Transverse colon (tissue), 4 donors: ENCODE data around the gene MYPN. TPM values are rescaled to one million over a fixed set of nuclear protein-coding genes. Genes with fewer than 3 reads are reported as not detected.

Experiments
- DNase-seq: peaks from one replicate; pipeline ENCODE4 v3.0.0-alpha.2; 2019
- H3K27ac ChIP-seq, 4 donors: fragments of 200-600 bp; sonication (generic); 2 replicates each; pipeline ENCODE4 v1.5.1; 2016 to 2018; ENCODE audit warnings: inconsistent platforms in 4 of 4
- H3K27me3 ChIP-seq: fragments of 200-600 bp; sonication (generic); 2 replicates; pipeline ENCODE4 v1.5.1; 2017; ENCODE audit warnings: inconsistent platforms
- H3K36me3 ChIP-seq, 4 donors: fragments of 200-600 bp; sonication (generic); 2 replicates each; pipeline ENCODE4 v1.5.1; 2017 to 2019; ENCODE audit warnings: inconsistent platforms in 4 of 4
- H3K4me1 ChIP-seq, 4 donors: fragments of 200-600 bp; sonication (generic); 2 replicates each; pipeline ENCODE4 v1.5.1; 2017 to 2020; ENCODE audit warnings: inconsistent platforms in 4 of 4
- H3K4me3 ChIP-seq, 4 donors: fragments of 200-600 bp; sonication (generic); 1 replicate in 1 of 4; 2 replicates in 3 of 4; pipeline versions ENCODE4 v1.5.1 to v1.6.1; 2017 to 2019; ENCODE audit warnings: inconsistent platforms in 4 of 4
- H3K9me3 ChIP-seq, 2 donors: fragments of 200-600 bp; sonication (generic); 2 replicates each; pipeline ENCODE4 v1.5.1; 2017 to 2019; ENCODE audit warnings: inconsistent platforms in 2 of 2
- EP300 ChIP-seq: sonication (generic); formaldehyde crosslinking; IDR thresholded peaks from one replicate; pipeline ENCODE4 v1.6.1; 2017; ENCODE audit warnings: antibody characterized with exemption, low read depth
- POLR2A ChIP-seq: fragments of 450-650 bp; IDR thresholded peaks from one replicate; pipeline ENCODE4 v1.6.1; 2016; ENCODE audit warnings: antibody characterized with exemption, mild to moderate bottlenecking, moderate library complexity
- POLR2AphosphoS5 ChIP-seq, 3 donors: sonication (generic); formaldehyde crosslinking; IDR thresholded peaks; one replicate each; pipeline ENCODE4 v1.6.1; 2016; ENCODE audit warnings: antibody characterized with exemption in 3 of 3
- WGBS, 2 donors: methylation state at CpG; one replicate each; pipeline ENCODE4 v1.1.5; 2018; ENCODE audit warnings: low coverage in 1 of 2; 5-methylcytosine and 5-hydroxymethylcytosine counted together
- in situ Hi-C, 4 donors: fragments of 200-750 bp; cut with MboI; loops; one replicate each; pipeline versions ENCODE4 v1.15.0 to v1.15.1; 2017; ENCODE audit warnings: low sequenced_read_pairs in 3 of 4, low pct_ligation_motif_present in 1 of 4, low pct_unique_long_range_greater_than_20kb in 1 of 4
- intact Hi-C: fragments of 100-400 bp; cut with DNase I; formaldehyde crosslinking; loops from one replicate; pipeline ENCODE4 v1.15.1; 2023; ENCODE audit warnings: low total_unique reads
- total RNA-seq, 4 donors: library from RNA; depleted of rRNA; stranded (reverse); fragments of >200 nt; gene quantifications; one replicate each; pipeline ENCODE4 v1.1.0, GENCODE V29; 2016
- TF ChIP-seq, protein P1 (sequence below), 5 experiments: fragments of 200-600 bp in 3 of 5; fragments of 450-650 bp in 2 of 5; sonication (generic) in 3 of 5; IDR thresholded peaks; 1 replicate in 2 of 5; 2 replicates in 3 of 5; pipeline ENCODE4 v1.5.1; 2016 to 2017; ENCODE audit warnings: antibody characterized with exemption in 5 of 5, inconsistent platforms in 3 of 5, mild to moderate bottlenecking in 2 of 5, moderate library complexity in 1 of 5

MYPN gene
- total RNA-seq, 4 donors from 2014 or later = 0.27 to 1.5 (median 0.79) TPM; not detected in 1

DNA sequence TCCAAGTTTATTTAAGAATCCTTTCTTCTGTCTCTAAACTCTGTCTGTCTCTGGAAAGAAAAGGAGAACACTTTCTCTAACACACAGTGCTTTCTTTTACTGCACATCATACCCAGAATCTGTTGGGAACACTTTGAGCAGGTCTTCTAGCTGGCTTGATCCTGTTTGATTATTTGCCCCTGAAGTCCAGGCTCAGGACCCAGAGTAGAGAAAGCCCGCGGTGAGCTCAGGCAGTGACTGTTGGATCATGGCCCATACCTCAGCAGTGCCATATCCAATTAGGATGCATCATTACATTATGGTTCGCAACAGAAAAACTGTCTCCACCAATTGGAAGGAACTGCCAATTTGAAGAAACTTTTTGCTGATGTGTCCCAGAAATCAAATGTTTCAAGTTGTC lies 71.2 kb downstream of the MYPN start:
- Histone ChIP-seq H3K36me3 (no peaks in the 10 kb centered on the region), H3K27ac (no peak overlapping the region), H3K27me3 (no peaks in the 10 kb centered on the region), H3K4me1 (peaks cover 0 to 14% (median 2%) of the 10 kb centered on the region in 4 donors), H3K4me3 (no peak overlapping the region), H3K9me3 (no peaks in the 10 kb centered on the region)
- intact Hi-C loops (no loop called here), in situ Hi-C loops (no loop called here)
- TF ChIP-seq POLR2A (no peak), EP300 (no peak), POLR2AphosphoS5 (IDR thresholded peaks at IDR 0.05) (no peak)
- TF ChIP-seq, protein P1, sequence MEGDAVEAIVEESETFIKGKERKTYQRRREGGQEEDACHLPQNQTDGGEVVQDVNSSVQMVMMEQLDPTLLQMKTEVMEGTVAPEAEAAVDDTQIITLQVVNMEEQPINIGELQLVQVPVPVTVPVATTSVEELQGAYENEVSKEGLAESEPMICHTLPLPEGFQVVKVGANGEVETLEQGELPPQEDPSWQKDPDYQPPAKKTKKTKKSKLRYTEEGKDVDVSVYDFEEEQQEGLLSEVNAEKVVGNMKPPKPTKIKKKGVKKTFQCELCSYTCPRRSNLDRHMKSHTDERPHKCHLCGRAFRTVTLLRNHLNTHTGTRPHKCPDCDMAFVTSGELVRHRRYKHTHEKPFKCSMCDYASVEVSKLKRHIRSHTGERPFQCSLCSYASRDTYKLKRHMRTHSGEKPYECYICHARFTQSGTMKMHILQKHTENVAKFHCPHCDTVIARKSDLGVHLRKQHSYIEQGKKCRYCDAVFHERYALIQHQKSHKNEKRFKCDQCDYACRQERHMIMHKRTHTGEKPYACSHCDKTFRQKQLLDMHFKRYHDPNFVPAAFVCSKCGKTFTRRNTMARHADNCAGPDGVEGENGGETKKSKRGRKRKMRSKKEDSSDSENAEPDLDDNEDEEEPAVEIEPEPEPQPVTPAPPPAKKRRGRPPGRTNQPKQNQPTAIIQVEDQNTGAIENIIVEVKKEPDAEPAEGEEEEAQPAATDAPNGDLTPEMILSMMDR (IDR thresholded peaks at IDR 0.05) = no peak
- 99 to 100% methylated on average over 1 to 3 of the region's 3 CpGs for WGBS, 2 donors
- no peak for DNase-seq

DNA sequence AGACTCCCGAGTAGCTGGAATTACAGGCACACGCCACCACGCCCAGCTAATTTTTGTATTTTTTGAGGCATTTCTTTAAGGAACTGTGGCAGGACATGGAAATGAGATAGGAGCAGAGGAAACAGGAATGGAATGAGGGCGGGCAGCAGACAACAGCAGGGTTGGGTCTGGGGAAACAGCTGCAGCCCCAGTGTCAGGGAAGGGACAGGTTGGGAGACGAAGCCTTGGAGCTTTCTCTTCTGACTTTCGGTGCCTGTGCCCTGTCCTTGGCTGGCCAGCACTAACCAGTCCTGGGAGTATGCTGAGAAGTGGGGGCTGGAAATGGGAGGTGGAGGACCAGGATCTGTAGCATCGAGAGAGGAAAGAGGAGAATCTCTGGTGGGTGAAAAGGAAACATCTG lies 75.3 kb downstream of the MYPN start:
- Histone ChIP-seq H3K4me1 (no peaks in the 10 kb centered on the region), H3K27me3 (no peaks in the 10 kb centered on the region), H3K4me3 (no peak overlapping the region), H3K9me3 (no peaks in the 10 kb centered on the region), H3K36me3 (no peaks in the 10 kb centered on the region), H3K27ac (no peak overlapping the region)
- DNase-seq = no peak
- intact Hi-C loops (no loop called here), in situ Hi-C loops (no loop called here)
- WGBS, 2 donors = 40 to 76% methylated on average over 2 to 7 of the region's 7 CpGs
- no peak for TF ChIP-seq EP300
- no peak for TF ChIP-seq POLR2A
- no peak for TF ChIP-seq POLR2AphosphoS5 (IDR thresholded peaks at IDR 0.05)
- TF ChIP-seq, protein P1 (IDR thresholded peaks at IDR 0.05) = no peak

DNA sequence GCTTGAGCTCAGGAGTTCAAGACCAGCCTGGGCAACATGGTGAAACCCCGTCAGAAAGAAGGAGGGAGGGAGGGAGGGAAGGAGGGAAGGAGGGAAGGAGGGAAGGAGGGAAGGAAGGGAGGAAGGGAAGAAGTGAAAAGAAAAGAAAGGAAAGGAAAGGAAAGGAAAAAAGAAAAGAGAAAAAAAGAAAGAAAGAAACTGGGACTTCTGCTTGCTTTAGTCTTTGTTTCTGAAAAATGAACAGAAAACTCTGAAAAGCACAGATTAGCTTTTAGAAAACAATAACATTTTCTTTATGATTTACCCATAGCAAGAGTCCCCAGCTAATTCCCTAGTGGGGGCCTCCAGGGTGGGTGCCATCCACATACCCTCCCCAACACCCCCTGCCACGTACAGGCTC lies 75.8 kb downstream of the MYPN start:
- H3K27me3 ChIP-seq = no peaks in the 10 kb centered on the region
- H3K4me3 ChIP-seq = no peak overlapping the region
- in situ Hi-C loops (no loop called here), intact Hi-C loops (no loop called here)
- 57 to 86% methylated on average over 1 to 2 of the region's 2 CpGs for WGBS, 2 donors
- no peaks in the 10 kb centered on the region for H3K36me3 ChIP-seq
- no peaks in the 10 kb centered on the region for H3K4me1 ChIP-seq
- H3K27ac ChIP-seq = no peak overlapping the region
- H3K9me3 ChIP-seq = no peaks in the 10 kb centered on the region
- no peak for TF ChIP-seq EP300
- DNase-seq = no peak

DNA sequence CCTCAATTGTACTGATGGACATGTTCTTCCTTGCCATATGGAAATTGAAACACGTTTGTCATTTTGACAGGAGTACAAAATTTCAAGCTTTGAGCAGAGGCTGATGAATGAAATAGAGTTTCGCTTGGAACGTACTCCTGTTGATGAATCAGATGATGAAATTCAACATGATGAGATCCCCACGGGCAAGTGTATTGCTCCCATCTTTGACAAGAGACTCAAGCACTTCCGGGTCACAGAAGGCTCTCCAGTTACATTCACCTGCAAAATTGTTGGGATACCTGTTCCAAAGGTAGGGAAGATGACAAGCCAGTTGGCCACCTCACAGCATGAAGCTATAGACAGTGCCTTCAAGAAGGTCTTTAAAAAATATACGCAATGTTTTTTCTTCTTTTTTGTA lies 79.5 kb downstream of the MYPN start:
- H3K9me3 ChIP-seq = no peaks in the 10 kb centered on the region
- DNase-seq = no peak
- no peaks in the 10 kb centered on the region for H3K27me3 ChIP-seq
- in situ Hi-C loops (no loop called here), intact Hi-C loops (no loop called here)
- no peak overlapping the region for H3K27ac ChIP-seq
- no peaks in the 10 kb centered on the region for H3K36me3 ChIP-seq
- TF ChIP-seq POLR2AphosphoS5 (IDR thresholded peaks at IDR 0.05) (no peak), EP300 (no peak), POLR2A (no peak)
- TF ChIP-seq, protein P1 (IDR thresholded peaks at IDR 0.05) = no peak
- H3K4me1 ChIP-seq = no peaks in the 10 kb centered on the region
- H3K4me3 ChIP-seq = no peak overlapping the region
- WGBS, 2 donors = 85 to 92% methylated on average over 6 of the region's 6 CpGs

DNA sequence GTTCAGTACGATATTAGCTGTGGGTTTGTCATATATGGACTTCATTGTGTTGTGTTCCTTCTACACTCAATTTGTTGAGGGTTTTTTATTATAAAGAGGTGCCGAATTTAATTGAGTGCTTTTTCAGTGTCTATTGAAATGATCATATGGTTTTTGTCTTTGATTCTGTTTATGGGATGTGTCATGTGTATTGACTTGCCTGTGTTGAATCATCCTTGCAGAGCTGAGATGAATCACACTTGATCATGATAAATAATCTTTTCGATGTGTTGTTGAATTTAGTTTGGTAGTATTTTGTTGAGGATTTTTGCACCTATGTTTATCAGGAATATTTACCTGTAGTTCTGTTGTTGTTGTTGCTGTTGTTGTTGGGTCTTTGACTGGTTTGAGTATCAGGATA lies 82.8 kb downstream of the MYPN start:
- Histone ChIP-seq H3K27ac (no peak overlapping the region), H3K4me3 (no peak overlapping the region), H3K4me1 (no peaks in the 10 kb centered on the region), H3K36me3 (no peaks in the 10 kb centered on the region), H3K9me3 (no peaks in the 10 kb centered on the region), H3K27me3 (no peaks in the 10 kb centered on the region)
- in situ Hi-C loops (no loop called here), intact Hi-C loops (no loop called here)
- TF ChIP-seq, protein P1 (IDR thresholded peaks at IDR 0.05) = no peak
- TF ChIP-seq POLR2AphosphoS5 (IDR thresholded peaks at IDR 0.05) = no peak
- WGBS, 2 donors = 69 to 76% methylated on average over 1 to 3 of the region's 3 CpGs
- DNase-seq = no peak
